ENCODE data around the gene NLE1. TPM values are rescaled to one million over a fixed set of nuclear protein-coding genes. Genes with fewer than 3 reads are reported as not detected.

NLE1 gene
- total RNA-seq, 4 donors from 2014 or later, result 9.9 to 19.3 (median 11.5) TPM

- ATAC-seq (no peak), DNase-seq (no peak)
- in situ Hi-C loops (cut with MboI; ENCODE audit: low sequenced_read_pairs in 4 of 4), result loop anchor here in 2 of 4 donors (10.0 to 25.0 kb wide), 2 partner anchors 95 to 117 kb away; partner anchors contain the start of genes CCT6B (in 1 of the 2), LIG3 (in 1 of the 2) and ZNF830 (in 1 of the 2)
- Histone ChIP-seq H3K9me3 (no peaks in the 10 kb centered on the region), H3K4me3 (no peak overlapping the region), H3K27ac (no peak overlapping the region), H3K36me3 (no peaks in the 10 kb centered on the region), H3K27me3 (no peaks in the 10 kb centered on the region), H3K4me1 (peaks cover 0 to 3% of the 10 kb centered on the region in 2 donors)
- intact Hi-C loops (cut with DNase I; ENCODE audit: low total_unique reads), result no loop called here
- TF ChIP-seq, protein P1, sequence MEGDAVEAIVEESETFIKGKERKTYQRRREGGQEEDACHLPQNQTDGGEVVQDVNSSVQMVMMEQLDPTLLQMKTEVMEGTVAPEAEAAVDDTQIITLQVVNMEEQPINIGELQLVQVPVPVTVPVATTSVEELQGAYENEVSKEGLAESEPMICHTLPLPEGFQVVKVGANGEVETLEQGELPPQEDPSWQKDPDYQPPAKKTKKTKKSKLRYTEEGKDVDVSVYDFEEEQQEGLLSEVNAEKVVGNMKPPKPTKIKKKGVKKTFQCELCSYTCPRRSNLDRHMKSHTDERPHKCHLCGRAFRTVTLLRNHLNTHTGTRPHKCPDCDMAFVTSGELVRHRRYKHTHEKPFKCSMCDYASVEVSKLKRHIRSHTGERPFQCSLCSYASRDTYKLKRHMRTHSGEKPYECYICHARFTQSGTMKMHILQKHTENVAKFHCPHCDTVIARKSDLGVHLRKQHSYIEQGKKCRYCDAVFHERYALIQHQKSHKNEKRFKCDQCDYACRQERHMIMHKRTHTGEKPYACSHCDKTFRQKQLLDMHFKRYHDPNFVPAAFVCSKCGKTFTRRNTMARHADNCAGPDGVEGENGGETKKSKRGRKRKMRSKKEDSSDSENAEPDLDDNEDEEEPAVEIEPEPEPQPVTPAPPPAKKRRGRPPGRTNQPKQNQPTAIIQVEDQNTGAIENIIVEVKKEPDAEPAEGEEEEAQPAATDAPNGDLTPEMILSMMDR (IDR thresholded peaks at IDR 0.05 in 4 of 5, conservative IDR thresholded peaks at IDR 0.05 in 1 of 5), result no peak
- TF ChIP-seq POLR2A (IDR thresholded peaks at IDR 0.05), result no peak
These were observed 59.9 kb downstream of the NLE1 start for GRCh38 chr17:35082073-35082657.

DNA sequence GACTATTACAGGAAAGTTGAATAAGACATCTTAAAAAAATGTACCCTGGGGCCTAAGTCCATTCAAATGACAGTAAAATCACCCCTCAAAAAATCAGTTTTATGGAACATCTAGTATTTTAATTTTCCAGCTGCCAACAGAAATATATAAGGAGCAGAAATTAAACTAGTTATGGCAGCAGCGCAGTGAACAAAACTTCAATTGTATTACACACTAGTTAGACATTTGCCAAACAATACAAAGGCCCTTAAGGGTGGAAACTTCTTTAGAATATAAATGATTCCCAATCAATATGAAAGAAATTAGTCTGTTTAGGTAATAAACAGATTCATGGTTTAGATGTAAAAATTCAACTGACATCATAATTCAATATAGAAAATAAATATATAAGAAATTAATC, 60.5 kb downstream of the NLE1 start:
- H3K4me1 ChIP-seq, result no peaks in the 10 kb centered on the region
- H3K36me3 ChIP-seq, result no peaks in the 10 kb centered on the region
- no peak overlapping the region for H3K27ac ChIP-seq
- H3K9me3 ChIP-seq, result no peaks in the 10 kb centered on the region
- intact Hi-C loops (cut with DNase I; ENCODE audit: low total_unique reads), result no loop called here
- no peak overlapping the region for H3K4me3 ChIP-seq
- H3K27me3 ChIP-seq, result no peaks in the 10 kb centered on the region
- DNase-seq (no peak), ATAC-seq (no peak)
- in situ Hi-C loops (cut with MboI; ENCODE audit: low sequenced_read_pairs in 4 of 4), result loop anchor here in 2 of 4 donors (10.0 to 25.0 kb wide), 2 partner anchors 94 to 117 kb away; partner anchors contain the start of genes CCT6B (in 1 of the 2), LIG3 (in 1 of the 2) and ZNF830 (in 1 of the 2)
- no peak for TF ChIP-seq POLR2A (IDR thresholded peaks at IDR 0.05)
- TF ChIP-seq, protein P1 (IDR thresholded peaks at IDR 0.05 in 4 of 5, conservative IDR thresholded peaks at IDR 0.05 in 1 of 5), result no peak

DNA sequence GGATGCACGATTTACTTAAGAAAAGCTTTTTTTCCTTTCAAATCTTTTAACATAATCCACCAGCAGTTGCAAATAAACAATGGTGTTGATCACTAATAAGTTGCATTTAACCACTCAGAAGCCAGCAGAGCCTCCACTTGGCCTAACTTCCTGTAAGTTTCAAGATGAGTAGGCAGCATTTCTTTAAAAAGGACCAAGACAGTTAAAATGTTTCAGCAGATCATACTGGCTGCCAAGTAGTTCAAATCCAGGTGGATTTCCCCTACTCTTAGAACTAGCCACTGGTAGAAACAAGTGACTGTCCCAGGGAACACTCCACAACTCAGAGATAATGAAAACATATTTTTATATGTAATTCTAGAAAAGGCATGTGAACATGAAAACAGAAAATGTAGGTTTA, 61.6 kb downstream of the NLE1 start:
- no peaks in the 10 kb centered on the region for H3K4me1 ChIP-seq
- H3K9me3 ChIP-seq, result no peaks in the 10 kb centered on the region
- TF ChIP-seq, protein P1 (IDR thresholded peaks at IDR 0.05 in 4 of 5, conservative IDR thresholded peaks at IDR 0.05 in 1 of 5), result no peak
- no peak for TF ChIP-seq POLR2A (IDR thresholded peaks at IDR 0.05)
- H3K36me3 ChIP-seq, result no peaks in the 10 kb centered on the region
- no peak for ATAC-seq
- no peaks in the 10 kb centered on the region for H3K27me3 ChIP-seq
- in situ Hi-C loops (cut with MboI; ENCODE audit: low sequenced_read_pairs in 4 of 4), result loop anchor here in 2 of 4 donors (10.0 to 25.0 kb wide), 2 partner anchors 93 to 116 kb away; partner anchors contain the start of genes CCT6B (in 1 of the 2), LIG3 (in 1 of the 2) and ZNF830 (in 1 of the 2)
- intact Hi-C loops (cut with DNase I; ENCODE audit: low total_unique reads), result no loop called here
- H3K4me3 ChIP-seq, result no peak overlapping the region
- H3K27ac ChIP-seq, result no peak overlapping the region
- no peak for DNase-seq

DNA sequence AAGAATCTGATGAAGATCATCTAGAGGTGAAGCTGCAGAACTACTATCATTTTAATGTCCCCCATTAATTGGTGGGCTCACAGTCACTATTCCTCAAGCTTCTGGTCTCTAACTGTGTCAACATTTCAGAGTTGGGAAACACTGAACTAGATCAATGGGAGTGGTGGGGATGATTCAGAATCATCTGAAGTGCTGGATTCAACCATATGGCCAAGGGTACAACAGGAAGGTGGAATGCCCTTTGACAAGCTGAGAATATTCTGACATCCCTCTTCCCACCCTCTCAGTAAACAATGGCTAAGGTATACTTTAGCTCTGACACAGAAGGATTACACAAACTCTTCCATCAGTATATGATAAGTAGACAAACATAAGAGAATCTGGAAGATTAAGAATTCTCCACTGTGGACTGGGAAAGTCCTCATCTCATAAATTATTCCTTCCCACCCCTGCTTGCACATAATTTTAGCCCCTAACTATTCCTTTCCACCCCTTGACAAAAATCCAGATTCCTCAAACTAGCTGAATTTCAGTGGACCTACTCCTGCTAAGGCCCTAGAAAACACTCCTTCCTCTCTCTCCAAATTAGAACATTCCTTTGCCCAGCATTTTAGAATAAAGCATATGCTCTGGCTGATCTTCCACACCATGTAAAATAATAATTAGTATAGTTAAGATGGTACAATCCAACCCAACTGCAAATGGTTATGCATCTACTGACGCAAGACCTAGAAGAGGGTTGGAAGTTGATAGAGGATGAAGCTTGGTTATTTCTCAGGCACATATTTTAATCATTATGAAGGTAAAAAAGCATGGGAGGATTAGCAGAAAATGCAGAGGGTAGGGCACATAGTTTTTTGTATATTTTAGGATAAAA, 62.3 kb downstream of the NLE1 start:
- no peak for ATAC-seq
- Histone ChIP-seq H3K27ac (no peak overlapping the region), H3K9me3 (no peaks in the 10 kb centered on the region), H3K4me3 (no peak overlapping the region), H3K36me3 (no peaks in the 10 kb centered on the region), H3K4me1 (peaks cover 0 to 4% of the 10 kb centered on the region in 2 donors), H3K27me3 (no peaks in the 10 kb centered on the region)
- intact Hi-C loops (cut with DNase I; ENCODE audit: low total_unique reads) (no loop called here), in situ Hi-C loops (cut with MboI; ENCODE audit: low sequenced_read_pairs in 4 of 4) (loop anchor here in 2 of 4 donors (10.0 to 25.0 kb wide), 2 partner anchors 92 to 115 kb away; partner anchors contain the start of genes CCT6B (in 1 of the 2), LIG3 (in 1 of the 2) and ZNF830 (in 1 of the 2))
- DNase-seq, result no peak
- TF ChIP-seq, protein P1 (IDR thresholded peaks at IDR 0.05 in 4 of 5, conservative IDR thresholded peaks at IDR 0.05 in 1 of 5), result no peak
- TF ChIP-seq POLR2A (IDR thresholded peaks at IDR 0.05), result no peak

Other genes starting within 250 kb of the NLE1 start
- gene CCT6B, start 180.8 kb downstream of the NLE1 start, total RNA-seq, result 1 to 10 TPM; 1.4 to 5.4 (median 2.8) TPM
- gene ZNF830, start 180.8 kb downstream of the NLE1 start, total RNA-seq, result 10 to 100 TPM in 1 of 4 donors, 1 to 10 TPM in 3; 6.0 to 11.0 (median 7.2) TPM
- gene LIG3, start 161.8 kb downstream of the NLE1 start, total RNA-seq, result 10 to 100 TPM; 16.9 to 25.4 (median 21.5) TPM
- gene RFFL, start 78.6 kb downstream of the NLE1 start, total RNA-seq, result 10 to 100 TPM; 17.4 to 65.7 (median 35.0) TPM
- gene RAD51D, start 22.4 kb downstream of the NLE1 start, total RNA-seq, result 1 to 10 TPM; 2.5 to 5.2 (median 2.8) TPM
- gene FNDC8, start 20.7 kb downstream of the NLE1 start, total RNA-seq, result not detected
- gene UNC45B, start 5.5 kb upstream of the NLE1 start, total RNA-seq, result 100 to 1,000 TPM in 3 of 4 donors, 10 to 100 TPM in 1; 73.7 to 150 (median 105) TPM
- not detected for gene SLC35G3, start 52.1 kb upstream of the NLE1 start, total RNA-seq
- 10 to 100 TPM; 25.3 to 79.3 (median 37.4) TPM for gene SLFN5, start 100.8 kb upstream of the NLE1 start, total RNA-seq
- 10 to 100 TPM in 2 of 4 donors, 1 to 10 TPM in 2; 8.9 to 11.8 (median 10.0) TPM for gene SLFN11, start 231.3 kb upstream of the NLE1 start, total RNA-seq